B cell (primary cell): ENCODE data around the gene C3AR1. TPM values are rescaled to one million over a fixed set of nuclear protein-coding genes. Genes with fewer than 3 reads are reported as not detected.

ENCODE experiments used
- ATAC-seq: fragments of 200-7000 bp; cut with Tn5 transposase; one replicate; pipeline ENCODE4 v1.10.0; 2021; ENCODE audit warnings: low read depth, mild to moderate bottlenecking, moderate number of reproducible peaks, moderate library complexity
- CTCF ChIA-PET: fragments of 350-600 bp; sonication (Branson Sonifier 250); formaldehyde crosslinking; loops from one replicate; lab custom pipeline; 2021; ENCODE audit warnings: antibody characterized with exemption, inconsistent platforms; lab: Charles Lee
- POLR2A ChIA-PET: fragments of 350-600 bp; sonication (Branson Sonifier 250); formaldehyde crosslinking; loops from one replicate; lab custom pipeline; 2021; ENCODE audit warnings: antibody characterized with exemption; lab: Charles Lee
- DNase-seq: peaks from one replicate; pipeline ENCODE4 v3.0.0; 2013
- H2AFZ ChIP-seq: 2 replicates; pipeline ENCODE4 v1.6.1; 2012; ENCODE audit warnings: mild to moderate bottlenecking, low read depth, low read length; ENCODE audit not compliant: insufficient read depth, poor library complexity, severe bottlenecking
- H3K27ac ChIP-seq, 2 donors: 1 replicate in 1 of 2; 2 replicates in 1 of 2; pipeline ENCODE4 v1.5.1; 2012 to 2013; ENCODE audit warnings: low read length in 2 of 2, mild to moderate bottlenecking in 2 of 2, moderate library complexity in 1 of 2
- H3K27me3 ChIP-seq, 4 experiments: fragments of 200-600 bp in 1 of 4; sonication (generic) in 1 of 4; replicated peaks in 1 of 4; 1 replicate in 2 of 4; 2 replicates in 2 of 4; pipeline versions ENCODE4 v1.6.1 to v1.7.0; 2013 to 2016; ENCODE audit warnings: low read length in 3 of 4, mild to moderate bottlenecking in 2 of 4, mixed read lengths in 1 of 4, moderate library complexity in 1 of 4; ENCODE audit not compliant: insufficient read depth in 4 of 4, control insufficient read depth in 3 of 4; ENCODE audit errors: control extremely low read depth in 1 of 4
- H3K36me3 ChIP-seq, 2 experiments: replicated peaks in 1 of 2; 1 replicate in 1 of 2; 2 replicates in 1 of 2; pipeline versions ENCODE4 v1.6.1 to v1.7.1; 2013; ENCODE audit warnings: low read length in 1 of 2; ENCODE audit not compliant: insufficient read depth in 2 of 2, control insufficient read depth in 1 of 2; ENCODE audit errors: control extremely low read depth in 1 of 2, extremely low read depth in 1 of 2
- H3K4me1 ChIP-seq, 2 donors: fragments of 200-600 bp in 1 of 2; sonication (generic) in 1 of 2; 1 replicate in 1 of 2; 2 replicates in 1 of 2; pipeline versions ENCODE4 v1.5.1 to v1.6.1; 2013 to 2017; ENCODE audit warnings: low read length in 2 of 2; ENCODE audit not compliant: control insufficient read depth in 2 of 2, insufficient read depth in 2 of 2
- H3K4me2 ChIP-seq: replicated peaks from 2 replicates; pipeline ENCODE3; 2012; ENCODE audit warnings: mild to moderate bottlenecking, low read depth, low read length; ENCODE audit not compliant: poor library complexity, severe bottlenecking
- H3K4me3 ChIP-seq, 5 experiments: fragments of 200-600 bp in 1 of 5; sonication (generic) in 1 of 5; 1 replicate in 3 of 5; 2 replicates in 2 of 5; pipeline versions ENCODE4 v1.5.1 to v1.7.0; 2011 to 2016; ENCODE audit warnings: low read length in 4 of 5, mild to moderate bottlenecking in 4 of 5, low read depth in 2 of 5, control low read depth in 1 of 5, moderate library complexity in 1 of 5; ENCODE audit not compliant: insufficient read depth in 1 of 5; ENCODE audit errors: control extremely low read depth in 1 of 5, extremely low read depth in 1 of 5
- H3K79me2 ChIP-seq: fragments of 200-600 bp; sonication (generic); one replicate; pipeline ENCODE4 v1.6.0; 2016; ENCODE audit warnings: low read length; ENCODE audit not compliant: control insufficient read depth, insufficient read depth
- H3K9ac ChIP-seq: fragments of 200-600 bp; sonication (generic); 2 replicates; pipeline ENCODE4 v1.6.1; 2017; ENCODE audit warnings: mild to moderate bottlenecking, low read length, moderate library complexity
- H3K9me3 ChIP-seq, 3 donors: one replicate each; pipeline versions ENCODE4 v1.6.1 to v1.7.1; 2013; ENCODE audit warnings: low read length in 2 of 3; ENCODE audit not compliant: control insufficient read depth in 2 of 3, insufficient read depth in 1 of 3; ENCODE audit errors: control extremely low read depth in 1 of 3
- H4K20me1 ChIP-seq: 2 replicates; pipeline ENCODE4 v1.6.0; 2012; ENCODE audit warnings: mild to moderate bottlenecking, low read length; ENCODE audit not compliant: insufficient read depth, control insufficient read depth, poor library complexity, severe bottlenecking
- H3K27ac Mint-ChIP-seq: one replicate; pipeline ENCODE4 v1.8.0; 2021; ENCODE audit warnings: mixed read lengths
- H3K27me3 Mint-ChIP-seq: one replicate; pipeline ENCODE4 v1.8.0; 2021; ENCODE audit warnings: mixed read lengths
- H3K4me1 Mint-ChIP-seq: one replicate; pipeline ENCODE4 v1.8.0; 2021; ENCODE audit warnings: mixed read lengths
- H3K4me3 Mint-ChIP-seq: one replicate; pipeline ENCODE4 v1.8.0; 2021; ENCODE audit warnings: mixed read lengths
- H3K9me3 Mint-ChIP-seq: one replicate; pipeline ENCODE4 v1.8.0; 2022; ENCODE audit warnings: mixed read lengths; ENCODE audit not compliant: insufficient read depth
- CTCF ChIP-seq: fragments of 200-600 bp; IDR thresholded peaks from one replicate; pipeline ENCODE4 v1.8.0; 2022; ENCODE audit warnings: antibody characterized with exemption, mild to moderate bottlenecking
- EZH2 ChIP-seq: IDR thresholded peaks from 2 replicates; pipeline ENCODE4 v1.6.1; 2012; ENCODE audit warnings: borderline replicate concordance, low read depth, mild to moderate bottlenecking, moderate library complexity, low read length; ENCODE audit not compliant: insufficient read depth, poor library complexity, severe bottlenecking
- WGBS: methylation state at CpG from one replicate; pipeline ENCODE4 v1.1.5; 2013; ENCODE audit warnings: missing lambda C conversion rate; ENCODE audit not compliant: insufficient coverage; 5-methylcytosine and 5-hydroxymethylcytosine counted together
- intact Hi-C: fragments of 100-400 bp; cut with micrococcal nuclease; formaldehyde crosslinking; loops from one replicate; pipeline ENCODE4 v1.10.0; 2022
- polyA plus RNA-seq: library from polyadenylated mRNA; depleted of rRNA; stranded (reverse); fragments of >200 nt; gene quantifications from 2 replicates; pipeline ENCODE4 v1.2.3, GENCODE V29; 2012
- total RNA-seq, 2 donors: library from RNA; stranded (reverse); fragments of 120-200 nt in 1 of 2; gene quantifications; 1 replicate in 1 of 2; 2 replicates in 1 of 2; pipeline versions ENCODE4 v1.2.3 to v1.2.4, GENCODE V29; 2013 to 2022

The C3AR1 gene
- total and polyA plus RNA-seq, 2 donors (not counting 1 experiment from before 2014, with no cell fraction given), result 0.13 to 0.64 TPM

DNA sequence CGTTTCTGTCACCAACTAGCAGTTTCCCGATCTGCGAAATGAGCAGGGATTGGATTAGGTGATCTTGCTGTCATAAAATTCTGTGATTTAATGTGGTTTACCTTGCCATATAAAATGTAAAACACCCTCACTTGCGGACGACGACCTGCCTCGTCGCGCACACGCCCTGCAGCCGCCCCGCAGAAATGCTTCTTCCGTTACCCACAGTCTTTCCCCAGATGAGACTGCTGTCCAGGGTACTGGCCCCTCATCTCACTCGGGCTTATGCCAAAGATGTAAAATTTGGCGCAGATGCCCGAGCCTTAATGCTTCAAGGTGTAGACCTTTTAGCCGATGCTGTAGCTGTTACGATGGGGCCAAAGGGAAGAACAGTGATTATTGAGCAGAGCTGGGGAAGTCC is 51.3 kb downstream of the C3AR1 start:
- ChIA-PET CTCF (no interaction called here), POLR2A (no interaction called here)
- H2AFZ ChIP-seq, result no peak overlapping the region
- Mint-ChIP-seq H3K9me3 (no peaks in the 10 kb centered on the region), H3K27ac (no peak overlapping the region), H3K4me1 (peaks cover 5% of the 10 kb centered on the region), H3K4me3 (no peak overlapping the region), H3K27me3 (peaks cover 35% of the 10 kb centered on the region)
- no peaks in the 10 kb centered on the region for H3K79me2 ChIP-seq
- no peak overlapping the region for H3K4me2 ChIP-seq
- H3K9ac ChIP-seq, result no peak overlapping the region
- ATAC-seq, result no peak
- H4K20me1 ChIP-seq, result no peaks in the 10 kb centered on the region
- no peak for DNase-seq
- H3K9me3 ChIP-seq, result no peaks in the 10 kb centered on the region
- 98% methylated on average over 16 of the region's 18 CpGs for WGBS
- H3K4me1 ChIP-seq, result peaks cover 13 to 14% of the 10 kb centered on the region in 2 donors
- H3K27me3 ChIP-seq, result peaks cover 0 to 27% (median 9%) of the 10 kb centered on the region in 4 experiments
- no peaks in the 10 kb centered on the region for H3K36me3 ChIP-seq
- H3K4me3 ChIP-seq, result no peak overlapping the region
- TF ChIP-seq EZH2 (no peak), CTCF (no peak)
- H3K27ac ChIP-seq, result no peak overlapping the region
- intact Hi-C loops, result no loop called here

DNA sequence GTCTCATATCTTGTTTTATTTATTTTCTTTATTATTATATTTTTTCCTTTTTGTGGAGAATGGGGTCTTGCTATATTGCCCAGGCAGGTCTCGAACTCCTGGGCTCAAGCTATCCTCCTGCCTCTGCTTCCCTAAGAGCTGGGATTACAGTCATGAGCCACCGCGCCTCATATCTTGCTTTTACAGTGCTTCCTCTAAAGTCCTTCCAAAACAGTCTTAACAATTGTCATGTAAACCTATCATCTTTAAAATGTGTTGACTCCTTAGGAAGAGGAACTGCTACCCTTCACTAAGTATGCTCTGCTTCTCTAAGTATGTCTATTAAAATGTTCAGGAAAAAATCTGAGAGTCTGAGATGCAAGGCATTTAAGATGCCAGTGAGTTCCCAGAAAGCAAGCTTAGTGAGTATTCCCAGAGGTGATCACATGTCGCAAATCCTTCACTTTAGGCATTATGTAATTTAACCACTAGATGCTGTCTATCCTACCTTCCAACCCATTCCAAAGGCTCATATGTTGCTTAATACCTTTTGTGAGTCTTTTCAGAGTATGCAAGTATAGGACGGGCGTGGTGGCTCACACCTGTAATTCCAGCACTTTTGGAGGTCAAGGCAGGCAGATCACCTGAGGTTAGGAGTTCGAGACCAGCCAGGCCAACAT is 53.4 kb downstream of the C3AR1 start:
- H3K27me3 Mint-ChIP-seq, result peaks cover 27% of the 10 kb centered on the region
- H3K4me3 ChIP-seq, result no peak overlapping the region
- no peak overlapping the region for H3K27ac ChIP-seq
- no peaks in the 10 kb centered on the region for H3K4me1 Mint-ChIP-seq
- ATAC-seq (no peak), DNase-seq (no peak)
- no peak overlapping the region for H3K4me3 Mint-ChIP-seq
- no peak overlapping the region for H2AFZ ChIP-seq
- no peak overlapping the region for H3K9ac ChIP-seq
- CTCF ChIA-PET, result no interaction called here
- no peak overlapping the region for H3K4me2 ChIP-seq
- no peaks in the 10 kb centered on the region for H3K4me1 ChIP-seq
- WGBS, result 85% methylated on average over 3 of the region's 7 CpGs
- intact Hi-C loops, result no loop called here
- POLR2A ChIA-PET, result no interaction called here
- no peak overlapping the region for H3K27ac Mint-ChIP-seq
- TF ChIP-seq CTCF, result no peak
- TF ChIP-seq EZH2, result no peak
- H3K36me3 ChIP-seq, result no peaks in the 10 kb centered on the region
- peaks cover 0 to 10% (median 5%) of the 10 kb centered on the region in 4 experiments for H3K27me3 ChIP-seq
- H3K9me3 Mint-ChIP-seq, result no peaks in the 10 kb centered on the region
- no peaks in the 10 kb centered on the region for H4K20me1 ChIP-seq
- H3K79me2 ChIP-seq, result no peaks in the 10 kb centered on the region
- H3K9me3 ChIP-seq, result no peaks in the 10 kb centered on the region
